Measurements from ENCODE around the gene PHKA1. TPM values are rescaled to one million over a fixed set of nuclear protein-coding genes. Genes with fewer than 3 reads are reported as not detected.

Gene PHKA1
- total and polyA plus RNA-seq, 2 experiments from 2014 or later: 2.6 to 6.8 TPM

DNA sequence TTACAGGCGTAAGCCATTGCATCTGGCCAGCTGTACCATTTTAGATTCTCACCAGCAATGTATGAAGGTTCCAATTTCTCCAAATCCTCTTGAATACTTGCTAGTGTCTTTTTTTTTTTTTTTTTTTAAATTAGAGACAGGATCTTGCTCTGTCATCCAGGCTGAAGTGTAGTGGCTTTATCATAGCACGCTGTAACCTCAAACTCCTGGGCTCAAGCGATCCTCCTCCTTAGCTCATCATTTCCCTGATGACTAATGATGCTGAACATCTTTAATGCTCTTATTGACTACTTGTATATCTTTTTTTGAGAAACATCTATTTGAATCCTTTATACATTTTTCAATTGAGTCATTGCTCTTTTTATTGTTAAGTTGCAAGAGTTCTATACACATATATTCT lies 181.7 kb downstream of the PHKA1 start:
- TF ChIP-seq, protein P1, sequence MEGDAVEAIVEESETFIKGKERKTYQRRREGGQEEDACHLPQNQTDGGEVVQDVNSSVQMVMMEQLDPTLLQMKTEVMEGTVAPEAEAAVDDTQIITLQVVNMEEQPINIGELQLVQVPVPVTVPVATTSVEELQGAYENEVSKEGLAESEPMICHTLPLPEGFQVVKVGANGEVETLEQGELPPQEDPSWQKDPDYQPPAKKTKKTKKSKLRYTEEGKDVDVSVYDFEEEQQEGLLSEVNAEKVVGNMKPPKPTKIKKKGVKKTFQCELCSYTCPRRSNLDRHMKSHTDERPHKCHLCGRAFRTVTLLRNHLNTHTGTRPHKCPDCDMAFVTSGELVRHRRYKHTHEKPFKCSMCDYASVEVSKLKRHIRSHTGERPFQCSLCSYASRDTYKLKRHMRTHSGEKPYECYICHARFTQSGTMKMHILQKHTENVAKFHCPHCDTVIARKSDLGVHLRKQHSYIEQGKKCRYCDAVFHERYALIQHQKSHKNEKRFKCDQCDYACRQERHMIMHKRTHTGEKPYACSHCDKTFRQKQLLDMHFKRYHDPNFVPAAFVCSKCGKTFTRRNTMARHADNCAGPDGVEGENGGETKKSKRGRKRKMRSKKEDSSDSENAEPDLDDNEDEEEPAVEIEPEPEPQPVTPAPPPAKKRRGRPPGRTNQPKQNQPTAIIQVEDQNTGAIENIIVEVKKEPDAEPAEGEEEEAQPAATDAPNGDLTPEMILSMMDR (conservative IDR thresholded peaks at IDR 0.05; ENCODE audit: low read depth in 2 of 2): no peak
- TF ChIP-seq, protein P2, sequence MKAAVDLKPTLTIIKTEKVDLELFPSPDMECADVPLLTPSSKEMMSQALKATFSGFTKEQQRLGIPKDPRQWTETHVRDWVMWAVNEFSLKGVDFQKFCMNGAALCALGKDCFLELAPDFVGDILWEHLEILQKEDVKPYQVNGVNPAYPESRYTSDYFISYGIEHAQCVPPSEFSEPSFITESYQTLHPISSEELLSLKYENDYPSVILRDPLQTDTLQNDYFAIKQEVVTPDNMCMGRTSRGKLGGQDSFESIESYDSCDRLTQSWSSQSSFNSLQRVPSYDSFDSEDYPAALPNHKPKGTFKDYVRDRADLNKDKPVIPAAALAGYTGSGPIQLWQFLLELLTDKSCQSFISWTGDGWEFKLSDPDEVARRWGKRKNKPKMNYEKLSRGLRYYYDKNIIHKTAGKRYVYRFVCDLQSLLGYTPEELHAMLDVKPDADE (IDR thresholded peaks at IDR 0.05): no peak
- TF ChIP-seq, protein P3, sequence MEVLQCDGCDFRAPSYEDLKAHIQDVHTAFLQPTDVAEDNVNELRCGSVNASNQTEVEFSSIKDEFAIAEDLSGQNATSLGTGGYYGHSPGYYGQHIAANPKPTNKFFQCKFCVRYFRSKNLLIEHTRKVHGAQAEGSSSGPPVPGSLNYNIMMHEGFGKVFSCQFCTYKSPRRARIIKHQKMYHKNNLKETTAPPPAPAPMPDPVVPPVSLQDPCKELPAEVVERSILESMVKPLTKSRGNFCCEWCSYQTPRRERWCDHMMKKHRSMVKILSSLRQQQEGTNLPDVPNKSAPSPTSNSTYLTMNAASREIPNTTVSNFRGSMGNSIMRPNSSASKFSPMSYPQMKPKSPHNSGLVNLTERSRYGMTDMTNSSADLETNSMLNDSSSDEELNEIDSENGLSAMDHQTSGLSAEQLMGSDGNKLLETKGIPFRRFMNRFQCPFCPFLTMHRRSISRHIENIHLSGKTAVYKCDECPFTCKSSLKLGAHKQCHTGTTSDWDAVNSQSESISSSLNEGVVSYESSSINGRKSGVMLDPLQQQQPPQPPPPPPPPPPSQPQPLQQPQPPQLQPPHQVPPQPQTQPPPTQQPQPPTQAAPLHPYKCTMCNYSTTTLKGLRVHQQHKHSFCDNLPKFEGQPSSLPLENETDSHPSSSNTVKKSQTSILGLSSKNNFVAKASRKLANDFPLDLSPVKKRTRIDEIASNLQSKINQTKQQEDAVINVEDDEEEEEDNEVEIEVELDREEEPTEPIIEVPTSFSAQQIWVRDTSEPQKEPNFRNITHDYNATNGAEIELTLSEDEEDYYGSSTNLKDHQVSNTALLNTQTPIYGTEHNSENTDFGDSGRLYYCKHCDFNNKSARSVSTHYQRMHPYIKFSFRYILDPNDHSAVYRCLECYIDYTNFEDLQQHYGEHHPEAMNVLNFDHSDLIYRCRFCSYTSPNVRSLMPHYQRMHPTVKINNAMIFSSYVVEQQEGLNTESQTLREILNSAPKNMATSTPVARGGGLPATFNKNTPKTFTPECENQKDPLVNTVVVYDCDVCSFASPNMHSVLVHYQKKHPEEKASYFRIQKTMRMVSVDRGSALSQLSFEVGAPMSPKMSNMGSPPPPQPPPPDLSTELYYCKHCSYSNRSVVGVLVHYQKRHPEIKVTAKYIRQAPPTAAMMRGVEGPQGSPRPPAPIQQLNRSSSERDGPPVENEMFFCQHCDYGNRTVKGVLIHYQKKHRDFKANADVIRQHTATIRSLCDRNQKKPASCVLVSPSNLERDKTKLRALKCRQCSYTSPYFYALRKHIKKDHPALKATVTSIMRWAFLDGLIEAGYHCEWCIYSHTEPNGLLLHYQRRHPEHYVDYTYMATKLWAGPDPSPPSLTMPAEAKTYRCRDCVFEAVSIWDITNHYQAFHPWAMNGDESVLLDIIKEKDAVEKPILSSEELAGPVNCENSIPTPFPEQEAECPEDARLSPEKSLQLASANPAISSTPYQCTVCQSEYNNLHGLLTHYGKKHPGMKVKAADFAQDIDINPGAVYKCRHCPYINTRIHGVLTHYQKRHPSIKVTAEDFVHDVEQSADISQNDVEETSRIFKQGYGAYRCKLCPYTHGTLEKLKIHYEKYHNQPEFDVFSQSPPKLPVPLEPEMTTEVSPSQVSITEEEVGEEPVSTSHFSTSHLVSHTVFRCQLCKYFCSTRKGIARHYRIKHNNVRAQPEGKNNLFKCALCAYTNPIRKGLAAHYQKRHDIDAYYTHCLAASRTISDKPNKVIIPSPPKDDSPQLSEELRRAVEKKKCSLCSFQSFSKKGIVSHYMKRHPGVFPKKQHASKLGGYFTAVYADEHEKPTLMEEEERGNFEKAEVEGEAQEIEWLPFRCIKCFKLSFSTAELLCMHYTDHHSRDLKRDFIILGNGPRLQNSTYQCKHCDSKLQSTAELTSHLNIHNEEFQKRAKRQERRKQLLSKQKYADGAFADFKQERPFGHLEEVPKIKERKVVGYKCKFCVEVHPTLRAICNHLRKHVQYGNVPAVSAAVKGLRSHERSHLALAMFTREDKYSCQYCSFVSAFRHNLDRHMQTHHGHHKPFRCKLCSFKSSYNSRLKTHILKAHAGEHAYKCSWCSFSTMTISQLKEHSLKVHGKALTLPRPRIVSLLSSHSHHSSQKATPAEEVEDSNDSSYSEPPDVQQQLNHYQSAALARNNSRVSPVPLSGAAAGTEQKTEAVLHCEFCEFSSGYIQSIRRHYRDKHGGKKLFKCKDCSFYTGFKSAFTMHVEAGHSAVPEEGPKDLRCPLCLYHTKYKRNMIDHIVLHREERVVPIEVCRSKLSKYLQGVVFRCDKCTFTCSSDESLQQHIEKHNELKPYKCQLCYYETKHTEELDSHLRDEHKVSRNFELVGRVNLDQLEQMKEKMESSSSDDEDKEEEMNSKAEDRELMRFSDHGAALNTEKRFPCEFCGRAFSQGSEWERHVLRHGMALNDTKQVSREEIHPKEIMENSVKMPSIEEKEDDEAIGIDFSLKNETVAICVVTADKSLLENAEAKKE (CRISPR knock-in tag; IDR thresholded peaks at IDR 0.05): no peak
- TF ChIP-seq POLR2AphosphoS5 (IDR thresholded peaks at IDR 0.05; ENCODE audit: low read depth) (no peak), NANOG (IDR thresholded peaks at IDR 0.05; ENCODE audit: borderline replicate concordance) (no peak), CREB1 (CRISPR knock-in tag; IDR thresholded peaks at IDR 0.05; ENCODE audit: low read depth) (no peak), EZH2phosphoT487 (IDR thresholded peaks at IDR 0.05; ENCODE audit: unreplicated experiment) (no peak), JUNB (IDR thresholded peaks at IDR 0.05; ENCODE audit: unreplicated experiment) (no peak), EZH2 (IDR thresholded peaks at IDR 0.05; ENCODE audit: low read depth, unreplicated experiment) (no peak), STAT1 (IDR thresholded peaks at IDR 0.05; ENCODE audit: unreplicated experiment) (no peak), ZNF331 (CRISPR knock-in tag; IDR thresholded peaks at IDR 0.05; ENCODE audit: low read depth) (no peak), ZNF114 (CRISPR knock-in tag; IDR thresholded peaks at IDR 0.05) (no peak)
- TF ChIP-seq, protein P4, sequence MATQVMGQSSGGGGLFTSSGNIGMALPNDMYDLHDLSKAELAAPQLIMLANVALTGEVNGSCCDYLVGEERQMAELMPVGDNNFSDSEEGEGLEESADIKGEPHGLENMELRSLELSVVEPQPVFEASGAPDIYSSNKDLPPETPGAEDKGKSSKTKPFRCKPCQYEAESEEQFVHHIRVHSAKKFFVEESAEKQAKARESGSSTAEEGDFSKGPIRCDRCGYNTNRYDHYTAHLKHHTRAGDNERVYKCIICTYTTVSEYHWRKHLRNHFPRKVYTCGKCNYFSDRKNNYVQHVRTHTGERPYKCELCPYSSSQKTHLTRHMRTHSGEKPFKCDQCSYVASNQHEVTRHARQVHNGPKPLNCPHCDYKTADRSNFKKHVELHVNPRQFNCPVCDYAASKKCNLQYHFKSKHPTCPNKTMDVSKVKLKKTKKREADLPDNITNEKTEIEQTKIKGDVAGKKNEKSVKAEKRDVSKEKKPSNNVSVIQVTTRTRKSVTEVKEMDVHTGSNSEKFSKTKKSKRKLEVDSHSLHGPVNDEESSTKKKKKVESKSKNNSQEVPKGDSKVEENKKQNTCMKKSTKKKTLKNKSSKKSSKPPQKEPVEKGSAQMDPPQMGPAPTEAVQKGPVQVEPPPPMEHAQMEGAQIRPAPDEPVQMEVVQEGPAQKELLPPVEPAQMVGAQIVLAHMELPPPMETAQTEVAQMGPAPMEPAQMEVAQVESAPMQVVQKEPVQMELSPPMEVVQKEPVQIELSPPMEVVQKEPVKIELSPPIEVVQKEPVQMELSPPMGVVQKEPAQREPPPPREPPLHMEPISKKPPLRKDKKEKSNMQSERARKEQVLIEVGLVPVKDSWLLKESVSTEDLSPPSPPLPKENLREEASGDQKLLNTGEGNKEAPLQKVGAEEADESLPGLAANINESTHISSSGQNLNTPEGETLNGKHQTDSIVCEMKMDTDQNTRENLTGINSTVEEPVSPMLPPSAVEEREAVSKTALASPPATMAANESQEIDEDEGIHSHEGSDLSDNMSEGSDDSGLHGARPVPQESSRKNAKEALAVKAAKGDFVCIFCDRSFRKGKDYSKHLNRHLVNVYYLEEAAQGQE (IDR thresholded peaks at IDR 0.05; ENCODE audit: unreplicated experiment): no peak
- ATAC-seq (no peak), DNase-seq (ENCODE audit: low spot score) (no peak)
- no peaks in the 10 kb centered on the region for H3F3A ChIP-seq (replicated peaks; ENCODE audit: low read depth)
- H3K4me1 ChIP-seq (ENCODE audit: insufficient read depth): no peaks in the 10 kb centered on the region
- no peak overlapping the region for H2AFZ ChIP-seq
- H4K20me1 ChIP-seq (replicated peaks; ENCODE audit: insufficient read depth): no peaks in the 10 kb centered on the region
- no peak overlapping the region for H3K27ac ChIP-seq (ENCODE audit: low read depth)
- no peak overlapping the region for H3K4me2 ChIP-seq
- Mint-ChIP-seq H3K9me3 (no peaks in the 10 kb centered on the region), H3K4me1 (no peaks in the 10 kb centered on the region), H3K27me3 (ENCODE audit: insufficient read depth, low read depth, poor library complexity) (no peaks in the 10 kb centered on the region), H3K36me3 (ENCODE audit: low read depth) (no peaks in the 10 kb centered on the region), H3K27ac (no peak overlapping the region), H3K4me3 (no peak overlapping the region)
- H3K36me3 ChIP-seq (ENCODE audit: insufficient read depth): no peaks in the 10 kb centered on the region
- H3K79me2 ChIP-seq (replicated peaks; ENCODE audit: insufficient read depth): no peaks in the 10 kb centered on the region
- H3K4me3 ChIP-seq: no peak overlapping the region
- H3K9me2 ChIP-seq (ENCODE audit: insufficient read depth): no peaks in the 10 kb centered on the region
- H3K27me3 ChIP-seq (ENCODE audit: insufficient read depth): no peaks in the 10 kb centered on the region

Data from GM23338 (cell line).